Fibroblast of skin of right biceps (primary cell): ENCODE data around the gene CCDC194.

ENCODE experiments used
- DNase-seq: peaks from one replicate; pipeline ENCODE4 v3.0.0-alpha.2; 2013

Gene CCDC194, protein sequence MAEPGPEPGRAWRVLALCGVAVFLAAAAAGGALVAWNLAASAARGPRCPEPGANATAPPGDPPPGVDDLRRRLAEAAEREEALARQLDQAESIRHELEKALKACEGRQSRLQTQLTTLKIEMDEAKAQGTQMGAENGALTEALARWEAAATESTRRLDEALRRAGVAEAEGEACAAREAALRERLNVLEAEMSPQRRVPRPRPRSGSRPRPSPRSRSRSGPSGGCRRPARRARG

DNA sequence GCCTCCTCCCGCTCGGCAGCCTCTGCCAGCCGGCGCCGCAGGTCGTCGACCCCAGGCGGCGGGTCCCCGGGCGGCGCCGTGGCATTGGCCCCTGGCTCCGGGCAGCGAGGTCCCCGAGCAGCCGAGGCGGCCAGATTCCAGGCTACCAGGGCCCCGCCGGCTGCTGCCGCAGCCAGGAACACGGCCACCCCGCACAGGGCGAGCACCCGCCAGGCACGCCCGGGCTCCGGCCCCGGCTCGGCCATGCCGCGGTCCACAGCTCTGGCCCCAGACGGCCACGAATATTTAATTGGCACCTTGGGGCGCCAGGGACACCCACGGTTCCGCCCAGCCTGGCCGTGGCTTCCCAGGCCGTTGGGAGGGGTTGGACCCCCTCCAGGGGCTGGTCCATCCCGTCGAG lies at the start of gene CCDC194:
Gene CCDC194, minus strand, starts transcription at position 283 of the 400 bp plus-strand sequence. Its CDS starts 38 bp downstream, at position 245.
- no peak for DNase-seq

DNA sequence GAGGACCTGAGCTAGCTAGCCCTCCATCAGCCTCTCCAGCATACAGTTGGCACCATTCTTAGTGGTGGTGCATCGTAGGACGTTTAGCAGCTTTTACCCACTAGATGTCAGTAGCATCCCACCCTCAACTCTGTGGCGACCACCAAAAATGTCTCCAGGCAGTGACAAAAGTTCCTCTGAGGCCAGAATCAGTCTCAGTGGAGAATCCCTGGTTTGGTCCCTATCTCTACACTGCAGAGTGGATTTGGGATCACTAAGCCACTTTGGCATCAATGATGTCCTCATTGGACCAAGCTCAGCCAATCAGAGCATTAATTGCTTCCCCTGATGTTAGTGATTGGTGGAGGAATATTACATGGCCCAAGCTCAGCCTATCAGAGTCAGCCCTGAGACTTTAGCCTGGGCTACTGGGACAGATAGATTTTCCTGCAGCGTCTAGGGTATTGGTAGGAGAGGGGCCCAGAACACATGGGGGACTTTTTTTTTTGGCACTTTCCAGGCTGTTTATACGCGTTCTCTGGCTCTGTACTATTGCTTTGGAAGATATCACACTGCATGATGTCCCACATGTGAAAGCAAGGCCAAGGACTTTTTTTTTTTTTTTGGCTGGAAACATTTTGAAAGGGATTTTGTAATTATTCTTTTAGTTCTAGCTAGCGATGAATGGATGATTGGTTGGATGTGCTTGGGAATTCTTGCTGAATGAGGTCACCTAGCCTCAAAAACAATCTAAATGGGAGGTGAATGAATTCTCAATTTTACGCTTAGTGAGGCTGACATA lies 47.4 kb upstream of the CCDC194 start:
- DNase-seq = peak; percentile 44

DNA sequence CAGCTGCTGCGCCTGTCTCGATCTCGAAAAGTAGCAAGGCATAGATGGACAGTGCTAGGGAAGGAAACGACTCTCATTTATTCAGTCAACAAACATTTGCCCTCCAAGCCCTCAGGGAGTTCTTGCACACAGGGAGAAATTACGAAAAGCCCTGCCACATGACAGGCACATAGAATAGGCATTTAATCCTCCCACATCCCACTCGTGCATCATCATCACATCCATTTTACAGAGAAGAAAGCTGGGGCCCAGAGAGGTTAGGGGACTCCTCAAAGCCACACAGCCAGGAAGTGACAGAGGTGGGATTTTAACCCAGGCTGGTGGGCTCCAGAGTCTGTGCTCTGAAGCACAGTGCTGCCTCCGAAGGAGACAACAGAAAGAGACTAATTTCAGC lies 42.9 kb upstream of the CCDC194 start:
- DNase-seq = no peak

DNA sequence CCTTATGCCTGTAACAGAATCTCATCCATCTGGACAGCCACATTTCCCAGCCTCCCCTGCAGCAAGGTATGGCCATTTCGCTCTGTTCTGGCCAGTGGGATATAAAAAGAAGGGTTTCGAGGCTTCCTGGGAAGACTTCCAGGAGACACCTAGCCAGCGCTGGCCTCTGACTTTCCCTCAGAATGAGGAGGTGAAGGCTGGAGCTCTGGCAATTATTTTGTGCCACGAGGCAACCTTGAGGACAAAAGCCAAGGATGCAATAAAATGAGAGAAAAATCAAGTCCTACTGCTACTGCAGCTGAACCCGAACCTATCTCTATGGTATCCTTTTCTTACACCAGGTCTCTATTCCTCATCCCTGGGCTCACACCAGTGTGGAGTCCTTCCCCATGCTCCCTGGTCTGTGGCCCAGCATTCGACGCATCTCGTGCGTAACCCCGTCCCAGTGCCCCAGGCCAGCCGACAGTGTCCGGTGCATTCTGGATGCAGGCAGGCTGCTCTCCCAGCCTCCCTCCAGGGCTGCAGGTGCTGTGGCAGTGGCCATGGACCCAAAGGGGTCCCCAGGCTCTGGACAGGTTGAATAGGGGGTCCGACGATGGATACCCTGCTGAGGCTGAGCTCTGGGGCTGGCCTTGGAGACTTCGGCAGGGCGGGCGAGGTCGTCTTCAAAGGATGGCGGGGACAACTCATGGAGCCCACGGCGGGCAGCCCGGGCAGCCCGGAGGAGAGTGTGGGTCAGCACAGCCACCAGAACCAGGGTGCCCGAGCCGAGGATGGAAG lies 42.3 kb upstream of the CCDC194 start:
- no peak for DNase-seq

DNA sequence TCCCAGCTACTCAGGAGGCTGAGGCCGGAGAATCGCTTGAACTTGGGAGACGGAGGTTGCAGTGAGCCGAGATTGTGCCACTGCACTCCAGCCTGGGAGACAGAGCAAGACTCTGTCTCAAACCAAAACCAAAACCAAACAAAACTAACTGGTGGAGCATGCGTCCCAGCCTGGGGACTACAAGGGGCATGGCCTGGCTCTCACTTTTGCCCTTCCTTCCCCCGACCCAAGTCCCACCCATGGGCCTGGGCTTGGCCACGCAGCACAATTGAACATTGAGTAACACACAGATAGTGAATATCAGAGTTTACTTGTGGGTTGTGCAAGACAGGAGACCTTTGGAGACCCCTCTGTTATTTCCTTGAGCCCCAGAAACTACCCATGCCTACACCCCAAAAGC lies 41.2 kb upstream of the CCDC194 start:
- DNase-seq = no peak

DNA sequence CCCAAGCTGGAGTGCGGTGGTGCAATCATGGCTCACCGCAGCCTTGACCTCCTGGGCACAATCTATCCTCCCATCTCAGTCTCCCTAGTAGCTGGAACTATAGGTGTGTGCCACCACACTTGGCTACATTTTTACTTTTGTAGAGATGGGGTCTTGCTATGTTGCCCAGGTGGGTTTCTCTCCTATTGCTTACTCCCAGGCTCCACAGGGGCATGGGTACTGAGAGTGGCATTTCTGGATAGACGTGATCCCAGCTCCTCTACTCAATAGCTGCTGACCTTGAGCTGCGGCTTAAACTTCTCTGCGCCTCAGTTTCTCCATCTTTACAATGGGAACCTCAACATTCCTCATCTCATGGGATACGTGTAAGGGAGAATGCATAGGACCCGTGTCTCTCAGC lies 37.4 kb upstream of the CCDC194 start:
- DNase-seq = no peak

DNA sequence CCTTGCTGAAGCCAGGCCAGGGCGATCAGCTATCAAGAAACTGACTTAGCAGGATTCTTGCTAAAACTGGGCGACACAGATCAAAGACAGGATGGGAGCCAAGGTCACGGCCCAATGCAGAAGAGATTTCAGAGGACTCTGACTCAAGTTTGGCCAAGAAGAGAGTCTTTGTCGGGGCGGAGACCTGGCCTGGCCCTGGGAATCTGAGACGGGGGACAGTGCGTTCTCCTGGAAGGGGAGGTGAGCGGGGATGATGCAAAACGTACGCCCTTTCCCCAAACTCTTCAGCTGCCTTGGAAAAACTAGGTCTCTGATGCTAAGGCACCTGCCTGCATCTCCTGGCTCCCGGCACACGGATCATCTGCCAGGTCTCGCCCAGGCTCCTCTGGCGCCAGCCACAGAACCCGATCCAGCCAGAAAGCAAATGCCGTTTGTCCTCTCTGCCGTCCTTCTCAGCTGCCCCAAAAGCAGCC lies 35.7 kb upstream of the CCDC194 start:
- DNase-seq = no peak

DNA sequence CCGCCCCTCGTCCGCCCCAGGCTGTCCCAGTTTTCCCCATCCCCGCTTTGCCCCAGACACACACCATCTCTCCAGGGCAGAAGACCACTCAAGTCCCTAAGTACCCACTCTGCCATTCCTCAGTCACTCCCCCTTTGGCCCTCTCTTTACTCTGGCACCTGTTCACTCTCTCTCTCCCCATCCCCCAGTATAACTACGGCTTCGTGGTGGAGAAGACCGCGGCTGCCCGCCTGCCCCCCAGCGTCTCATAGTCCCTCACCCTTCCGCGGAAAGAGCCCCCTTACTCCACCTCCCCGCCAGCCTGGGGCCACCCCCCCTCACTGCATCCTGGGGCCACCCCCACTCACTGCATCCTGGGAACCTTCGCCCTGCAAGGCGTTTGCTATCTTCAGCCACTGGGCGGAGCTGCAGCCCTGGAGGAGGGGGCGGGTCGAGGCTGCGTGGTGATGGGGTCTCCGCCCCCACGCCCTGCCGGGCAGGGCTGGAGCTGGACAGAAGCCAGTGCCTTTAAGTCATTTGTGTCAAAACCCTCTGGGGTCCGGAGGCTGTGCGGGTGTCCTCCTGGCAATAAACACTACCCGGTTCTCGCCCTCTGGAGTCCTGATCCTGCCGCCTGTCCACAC lies 30.9 kb upstream of the CCDC194 start:
- DNase-seq = peak; percentile 32

DNA sequence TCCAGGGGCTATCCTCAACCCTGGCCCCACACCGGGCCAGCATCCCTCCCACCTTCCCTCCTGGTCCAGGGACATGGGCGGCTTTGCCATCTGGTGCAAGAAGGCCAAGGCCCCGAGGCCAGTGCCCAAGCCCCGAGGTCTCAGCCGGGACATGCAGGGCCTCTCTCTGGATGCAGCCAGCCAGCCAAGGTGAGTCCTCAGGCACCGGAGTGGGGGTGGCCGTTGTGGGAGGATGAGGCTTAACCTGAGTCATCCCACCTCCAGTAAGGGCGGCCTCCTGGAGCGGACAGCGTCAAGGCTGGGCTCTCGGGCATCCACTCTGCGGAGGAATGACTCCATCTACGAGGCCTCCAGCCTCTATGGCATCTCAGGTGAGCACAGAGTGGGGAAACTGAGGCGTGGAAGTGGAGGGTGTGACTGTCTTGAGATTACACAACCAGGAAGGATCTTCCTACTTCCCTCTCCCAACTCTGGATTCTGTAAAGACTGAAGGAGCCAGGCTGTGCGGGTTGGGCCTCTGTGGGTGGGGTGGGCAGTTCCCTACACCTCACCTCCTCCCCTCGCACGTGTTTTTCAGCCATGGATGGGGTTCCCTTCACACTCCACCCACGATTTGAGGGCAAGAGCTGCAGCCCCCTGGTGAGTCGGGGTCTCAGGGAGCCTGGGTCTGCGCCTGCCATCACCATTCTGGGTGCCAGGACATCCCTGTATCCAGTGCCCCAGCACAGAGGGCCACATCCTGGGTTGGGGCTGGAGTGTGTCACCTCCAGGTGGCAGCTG lies 29.6 kb upstream of the CCDC194 start:
- DNase-seq = no peak

DNA sequence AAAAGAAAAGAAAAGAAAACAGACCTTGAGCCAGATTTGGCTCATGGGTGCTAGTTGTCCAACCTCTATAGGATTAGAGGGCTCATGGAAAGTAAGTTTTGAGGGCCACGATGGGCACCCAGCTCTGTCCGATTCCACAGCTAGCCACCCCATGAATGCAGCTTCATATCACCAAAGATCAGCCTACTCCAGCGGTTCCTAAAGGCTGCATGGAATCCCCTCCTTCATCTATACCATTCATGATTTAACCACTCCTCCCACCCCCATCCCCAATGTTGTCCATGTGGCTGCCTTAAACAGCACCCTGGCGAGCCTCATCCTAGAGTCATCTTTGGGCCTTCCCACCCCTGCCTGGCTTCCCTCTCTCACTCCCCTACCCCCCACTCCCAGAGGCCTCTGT lies 27.9 kb upstream of the CCDC194 start:
- no peak for DNase-seq

DNA sequence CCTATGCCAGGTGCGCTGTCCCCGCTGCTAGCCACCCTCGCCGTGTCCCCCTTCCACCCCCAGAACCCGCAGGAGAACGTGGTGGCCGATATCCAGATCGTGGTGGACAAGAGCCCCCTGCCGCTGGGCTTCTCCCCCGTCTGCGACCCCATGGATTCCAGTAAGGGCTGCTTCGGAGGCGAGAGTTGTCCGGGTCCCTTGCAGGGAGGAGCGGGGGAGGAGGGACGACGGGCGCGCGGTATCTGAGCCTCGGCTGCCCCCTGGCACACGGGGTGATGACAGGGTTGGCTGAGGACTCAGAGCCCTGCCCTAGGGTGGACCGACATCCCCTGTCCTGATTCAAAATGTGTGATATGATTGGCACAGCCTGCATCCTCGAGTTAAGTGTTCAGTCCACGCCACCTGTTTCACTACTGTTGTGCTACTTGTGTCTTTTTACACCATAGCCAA lies 26.5 kb upstream of the CCDC194 start:
- DNase-seq = peak; percentile 14

DNA sequence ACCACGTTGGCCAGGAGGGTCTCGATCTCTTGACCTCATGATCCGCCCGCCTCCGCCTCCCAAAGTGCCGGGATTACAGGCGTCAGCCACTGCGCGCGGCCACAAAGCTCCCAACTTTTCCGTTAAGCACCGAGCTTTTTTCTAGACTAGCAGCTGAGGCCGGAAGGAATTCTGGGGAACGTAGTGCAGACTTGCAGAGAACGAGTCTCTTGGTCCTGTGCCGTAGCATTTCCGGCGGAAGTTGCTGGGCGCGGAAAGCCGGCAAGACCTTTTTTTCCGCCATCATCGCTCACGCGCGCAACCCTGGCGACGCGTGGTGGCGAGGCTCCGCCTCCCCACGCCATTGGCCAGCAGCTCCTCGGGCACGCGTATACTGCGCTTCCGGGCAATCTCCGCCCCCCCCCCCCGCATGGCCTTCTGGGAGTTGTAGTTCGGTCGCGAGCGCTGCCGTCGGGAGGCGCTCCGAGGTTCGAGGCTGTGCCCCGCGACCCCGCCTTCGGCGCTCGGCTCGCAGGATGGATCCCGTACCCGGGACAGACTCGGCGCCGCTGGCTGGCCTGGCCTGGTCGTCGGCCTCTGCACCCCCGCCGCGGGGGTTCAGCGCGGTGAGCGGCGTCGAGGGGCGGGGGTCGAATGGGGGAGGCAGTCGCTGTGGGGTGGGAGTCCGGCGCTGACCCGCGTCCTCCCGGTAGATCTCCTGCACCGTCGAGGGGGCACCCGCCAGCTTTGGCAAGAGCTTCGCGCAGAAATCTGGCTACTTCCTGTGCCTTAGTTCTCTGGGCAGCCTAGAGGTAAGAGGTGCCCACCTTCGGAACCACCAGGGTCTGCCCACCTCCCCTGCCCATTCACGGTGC lies 25.9 kb upstream of the CCDC194 start, which contains the start of gene MVB12A:
Gene MVB12A, plus strand, starts transcription at position 427 of the 854 bp plus-strand sequence. Its CDS starts 89 bp downstream, at position 516.
- peak; percentile 100 for DNase-seq

DNA sequence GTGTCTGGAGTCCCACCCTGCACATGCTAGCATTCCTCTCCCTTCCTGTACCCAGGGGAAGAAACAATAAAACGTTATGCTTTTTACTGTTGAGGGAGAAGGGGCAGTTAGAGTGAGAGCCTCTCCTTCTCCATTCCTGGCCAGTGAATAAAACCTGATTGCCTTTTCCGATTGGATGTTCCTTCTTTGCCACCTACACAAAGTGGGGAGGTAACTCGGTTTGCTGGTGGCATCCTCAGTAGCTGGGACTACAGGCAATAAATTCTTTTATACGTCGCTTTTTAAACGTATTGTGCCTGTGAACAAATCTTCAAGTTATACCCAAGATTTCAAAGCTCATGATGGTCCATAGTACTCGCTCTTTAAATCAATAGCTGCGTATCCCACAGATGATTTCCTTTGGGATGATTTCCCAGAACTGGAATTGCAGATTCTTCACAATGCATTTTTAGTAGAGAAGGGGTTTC lies 25.2 kb upstream of the CCDC194 start:
- no peak for DNase-seq

DNA sequence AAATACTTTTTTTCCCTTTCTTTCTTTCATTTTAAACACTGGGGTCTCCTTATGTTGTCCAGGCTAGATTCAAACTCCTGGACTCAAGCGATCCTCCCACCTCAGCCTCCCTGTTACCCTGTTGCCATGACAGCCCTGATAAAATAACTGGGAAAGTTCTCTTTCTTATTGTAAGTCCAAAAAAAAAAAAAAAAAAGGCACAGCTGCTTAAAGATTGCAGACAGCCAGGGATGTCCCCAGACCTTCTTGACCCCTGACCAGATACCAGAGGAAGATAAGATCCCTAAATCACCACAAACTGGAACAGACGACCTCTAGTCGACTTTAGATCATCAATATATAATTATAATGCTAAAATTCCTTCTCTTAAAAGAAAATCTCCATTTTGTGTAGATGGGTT lies 24.7 kb upstream of the CCDC194 start:
- no peak for DNase-seq

DNA sequence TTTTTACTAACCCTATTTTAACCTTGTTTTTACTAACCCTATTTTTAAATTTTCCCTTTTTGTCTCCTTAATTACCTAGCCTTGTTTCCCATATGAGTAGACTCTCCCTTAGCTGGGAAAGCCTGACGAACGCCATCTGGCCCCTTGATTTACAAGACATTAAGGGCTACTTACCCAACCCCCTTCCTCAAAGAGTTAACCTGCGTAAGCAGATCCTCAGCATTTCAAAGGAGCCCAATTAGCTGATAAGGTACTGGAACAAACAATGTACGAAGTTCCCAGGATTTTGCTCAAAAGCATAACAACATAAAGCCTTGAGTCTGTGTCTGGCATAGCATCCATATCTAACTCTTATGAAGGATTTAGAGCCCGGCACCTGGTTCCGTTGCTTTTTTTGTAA lies 21.1 kb upstream of the CCDC194 start:
- no peak for DNase-seq

DNA sequence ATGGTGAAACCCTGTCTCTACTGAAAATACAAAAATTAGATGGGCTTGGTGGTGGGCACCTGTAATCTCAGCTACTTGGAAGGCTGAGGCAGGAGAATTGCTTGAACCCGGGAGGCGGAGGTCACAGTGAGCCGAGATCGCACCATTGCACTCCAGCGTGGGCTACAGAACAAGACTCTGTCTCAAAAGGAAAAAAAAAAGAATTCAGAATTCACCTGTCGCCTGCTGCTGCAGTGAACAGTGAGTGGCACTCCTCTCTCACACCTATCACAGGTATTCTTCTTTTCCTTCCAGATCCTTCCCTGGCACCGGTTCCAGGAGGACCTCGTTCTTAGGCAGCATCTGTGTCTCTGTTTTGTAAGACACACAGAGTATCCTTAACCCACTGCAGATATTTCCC lies 20.1 kb upstream of the CCDC194 start:
- no peak for DNase-seq

DNA sequence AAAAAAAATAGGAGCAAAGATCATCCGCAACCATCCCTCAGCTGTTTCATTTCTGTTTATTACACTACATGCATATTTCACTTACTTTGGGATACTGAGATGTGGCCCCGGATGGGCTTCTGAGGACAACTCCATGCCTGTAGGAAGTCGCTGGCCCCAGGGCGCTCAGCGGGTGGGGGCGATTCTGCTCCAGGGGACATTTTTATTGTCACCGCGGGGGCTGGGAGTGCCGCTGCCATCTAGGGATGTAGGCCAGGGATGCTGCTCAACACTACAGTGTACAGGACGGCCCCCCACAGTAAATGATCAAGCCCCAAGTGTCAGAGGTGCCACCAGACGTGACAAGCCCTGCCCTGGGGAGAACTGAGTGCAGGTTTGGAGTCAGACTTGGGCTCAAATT lies 17.8 kb upstream of the CCDC194 start:
- no peak for DNase-seq

DNA sequence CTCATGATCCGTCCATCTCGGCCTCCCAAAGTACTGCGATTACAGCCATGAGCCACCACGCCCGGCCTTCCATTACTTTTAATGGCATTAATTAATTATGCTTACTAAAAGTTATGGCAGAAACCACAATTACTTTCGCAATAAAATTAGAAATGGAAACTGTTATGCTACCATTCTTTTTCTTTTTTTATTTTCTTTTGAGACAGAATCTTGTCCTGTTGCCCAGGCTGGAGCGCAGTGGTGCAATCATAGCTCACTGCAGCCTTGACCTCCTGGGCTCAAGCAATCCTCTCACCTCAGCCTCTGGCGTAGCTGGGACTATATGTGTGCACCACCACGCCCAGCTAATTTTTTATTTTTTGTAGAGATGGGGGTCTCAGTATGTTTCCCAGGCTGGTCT lies 16.0 kb upstream of the CCDC194 start:
- no peak for DNase-seq

DNA sequence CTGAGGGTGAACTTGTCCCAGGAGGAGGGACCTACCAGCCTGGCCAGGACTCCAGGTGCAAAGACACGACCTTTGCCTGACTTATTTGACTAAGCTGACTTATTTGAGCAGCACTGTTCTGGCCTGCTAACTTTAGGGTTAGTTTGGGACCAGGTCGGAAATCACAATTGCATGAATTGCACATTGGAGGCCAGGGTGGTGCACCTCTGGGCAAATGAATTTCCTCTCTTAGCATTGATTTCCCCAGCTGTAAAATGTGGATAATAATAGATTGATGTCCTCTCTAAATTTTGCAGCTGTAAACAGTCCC lies 12.8 kb upstream of the CCDC194 start:
- DNase-seq = no peak

DNA sequence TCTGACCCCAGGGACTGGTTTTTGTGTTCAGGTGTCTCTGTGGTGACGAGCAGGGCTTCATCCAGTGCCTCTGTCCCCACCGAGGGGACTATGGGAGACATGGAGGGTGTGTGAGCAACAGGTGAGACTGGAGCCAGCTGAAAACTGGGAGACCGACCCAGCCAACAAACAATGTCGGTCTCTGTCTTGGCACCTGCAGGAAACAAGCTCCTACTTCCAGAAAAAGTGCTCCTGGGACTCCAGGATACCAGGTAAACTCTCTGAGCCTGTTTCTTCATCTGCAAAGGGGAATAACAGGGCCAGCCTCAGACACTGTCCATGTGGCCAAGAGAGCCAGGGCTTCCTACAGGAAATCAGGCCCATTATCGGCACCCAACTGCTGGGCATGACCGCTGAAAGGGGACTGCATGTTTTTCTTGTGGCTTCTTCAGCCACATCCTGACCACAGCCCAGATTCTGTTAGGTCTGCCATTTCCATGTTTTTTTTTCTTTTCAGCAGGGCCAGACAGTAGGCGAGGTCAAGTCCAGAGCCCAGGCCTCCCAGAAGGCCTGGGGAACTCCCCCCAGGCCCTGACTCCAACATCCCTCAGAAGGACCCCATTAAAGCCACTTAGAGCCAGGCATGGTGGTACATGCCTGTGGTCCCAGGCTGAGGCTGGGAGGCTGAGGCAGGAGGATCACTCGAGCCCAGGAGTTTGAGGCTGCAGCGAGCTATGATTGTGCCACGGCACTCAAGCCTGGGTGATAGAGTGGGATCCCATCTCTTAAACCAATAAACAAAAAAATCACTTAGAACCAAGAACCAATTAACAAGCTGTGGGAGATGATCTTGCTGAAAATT lies 12.3 kb upstream of the CCDC194 start:
- no peak for DNase-seq
